Esophagus squamous epithelium (tissue), 5 donors: ENCODE results near the gene RASSF3. TPM values are rescaled to one million over a fixed set of nuclear protein-coding genes. Genes with fewer than 3 reads are reported as not detected.

Experiments
- DNase-seq: peaks from one replicate; lab custom pipeline; 2025; lab: John Stamatoyannopoulos, UW
- H3K27ac ChIP-seq, 4 donors: fragments of 200-600 bp; sonication (generic); one replicate each; pipeline ENCODE4 v1.5.1; 2016 to 2019; ENCODE audit warnings: mild to moderate bottlenecking in 1 of 4
- H3K27me3 ChIP-seq, 4 donors: fragments of 200-600 bp; sonication (generic); 1 replicate in 3 of 4; 2 replicates in 1 of 4; pipeline versions ENCODE4 v1.5.1 to v1.6.0; 2017 to 2021; ENCODE audit warnings: antibody characterized with exemption in 1 of 4
- H3K36me3 ChIP-seq, 3 donors: fragments of 200-600 bp; sonication (generic); one replicate each; pipeline ENCODE4 v1.5.1; 2016 to 2019
- H3K4me1 ChIP-seq, 3 donors: fragments of 200-600 bp; sonication (generic); one replicate each; pipeline ENCODE4 v1.5.1; 2017 to 2019
- H3K4me3 ChIP-seq, 4 donors: fragments of 200-600 bp; sonication (generic); 1 replicate in 3 of 4; 2 replicates in 1 of 4; pipeline ENCODE4 v1.5.1; 2016 to 2019; ENCODE audit warnings: mild to moderate bottlenecking in 2 of 4, moderate library complexity in 1 of 4
- H3K9me3 ChIP-seq, 3 donors: fragments of 200-600 bp; sonication (generic); one replicate each; pipeline ENCODE4 v1.5.1; 2016 to 2019
- CTCF ChIP-seq, 6 experiments: fragments of 450-650 bp in 4 of 6; fragments of 200-600 bp in 2 of 6; sonication (generic) in 2 of 6; IDR thresholded peaks; one replicate each; pipeline ENCODE4 v1.5.1; 2016 to 2019; ENCODE audit warnings: antibody characterized with exemption in 6 of 6, mild to moderate bottlenecking in 4 of 6, moderate library complexity in 4 of 6
- POLR2A ChIP-seq, 4 donors: fragments of 450-650 bp; IDR thresholded peaks; one replicate each; pipeline ENCODE4 v1.6.1; 2017; ENCODE audit warnings: antibody characterized with exemption in 4 of 4, mild to moderate bottlenecking in 4 of 4, moderate library complexity in 3 of 4
- WGBS, 2 donors: methylation state at CpG; one replicate each; pipeline ENCODE4 v1.1.5; 2018; 5-methylcytosine and 5-hydroxymethylcytosine counted together
- intact Hi-C: fragments of 100-400 bp; cut with DNase I; formaldehyde crosslinking; loops from one replicate; pipeline ENCODE4 v1.15.0; 2022
- total RNA-seq, 4 donors: library from RNA; depleted of rRNA; stranded (reverse); fragments of >200 nt; gene quantifications; one replicate each; pipeline ENCODE4 v1.1.0, GENCODE V29; 2016
- donor health status: DM: yes; HTN: yes; CAD: no.

Gene RASSF3
- total RNA-seq, 4 donors from 2014 or later = 10.4 to 44.4 (median 15.5) TPM

GRCh38 chr12:64680235-64680634 lies 69.9 kb downstream of the RASSF3 start:
- peaks cover 0 to 3% (median 0%) of the 10 kb centered on the region in 3 donors for H3K36me3 ChIP-seq
- TF ChIP-seq POLR2A (IDR thresholded peaks at IDR 0.05) (no peak), CTCF (IDR thresholded peaks at IDR 0.05) (no peak)
- H3K4me3 ChIP-seq = peak overlapping the region in 2 of 4 donors; percentile 15 to 42
- H3K27me3 ChIP-seq = no peaks in the 10 kb centered on the region
- no peaks in the 10 kb centered on the region for H3K9me3 ChIP-seq
- 27 to 62% methylated on average over 4 of the region's 4 CpGs for WGBS, 2 donors
- H3K27ac ChIP-seq = peak overlapping the region; percentile 59 to 89 (median 88)
- intact Hi-C loops = no loop called here
- peaks cover 5 to 84% (median 51%) of the 10 kb centered on the region in 3 donors for H3K4me1 ChIP-seq
- no peak for DNase-seq

- H3K27ac ChIP-seq = peak overlapping the region in 3 of 4 donors; percentile 49 to 88 (median 67)
- WGBS, 2 donors = 80 to 96% methylated on average over 4 to 5 of the region's 5 CpGs
Measured at GRCh38 chr12:64681200-64682052, 71.1 kb downstream of the RASSF3 start.

GRCh38 chr12:64682572-64683277 lies 72.4 kb downstream of the RASSF3 start:
- Histone ChIP-seq H3K9me3 (no peaks in the 10 kb centered on the region), H3K36me3 (peaks cover 0 to 28% (median 0%) of the 10 kb centered on the region in 3 donors), H3K27ac (peak overlapping the region in 3 of 4 donors; percentile 44 to 88 (median 49)), H3K4me1 (peaks cover 5 to 66% (median 35%) of the 10 kb centered on the region in 3 donors), H3K4me3 (no peak overlapping the region), H3K27me3 (no peaks in the 10 kb centered on the region)
- no peak for TF ChIP-seq POLR2A (IDR thresholded peaks at IDR 0.05)
- no peak for TF ChIP-seq CTCF (IDR thresholded peaks at IDR 0.05)
- intact Hi-C loops = no loop called here
- 57 to 61% methylated on average over 5 to 6 of the region's 6 CpGs for WGBS, 2 donors
- DNase-seq = no peak

More at GRCh38 chr12:64681200-64682052, 71.1 kb downstream of the RASSF3 start:
- intact Hi-C loops = no loop called here
- Histone ChIP-seq H3K9me3 (no peaks in the 10 kb centered on the region), H3K4me3 (no peak overlapping the region), H3K27me3 (no peaks in the 10 kb centered on the region), H3K4me1 (peaks cover 5 to 73% (median 42%) of the 10 kb centered on the region in 3 donors), H3K36me3 (peaks cover 0 to 15% (median 0%) of the 10 kb centered on the region in 3 donors)
- no peak for DNase-seq
- TF ChIP-seq POLR2A (IDR thresholded peaks at IDR 0.05) = no peak
- TF ChIP-seq CTCF (IDR thresholded peaks at IDR 0.05) = no peak

GRCh38 chr12:64683816-64684543 lies 73.7 kb downstream of the RASSF3 start:
- TF ChIP-seq CTCF (IDR thresholded peaks at IDR 0.05) = no peak
- TF ChIP-seq POLR2A (IDR thresholded peaks at IDR 0.05) = no peak
- peaks cover 5 to 64% (median 27%) of the 10 kb centered on the region in 3 donors for H3K4me1 ChIP-seq

More at GRCh38 chr12:64683816-64684543, 73.7 kb downstream of the RASSF3 start:
- H3K36me3 ChIP-seq = peaks cover 0 to 40% (median 0%) of the 10 kb centered on the region in 3 donors
- H3K27ac ChIP-seq = peak overlapping the region in 1 of 4 donors; percentile 10
- intact Hi-C loops = no loop called here
- whole genome bisulfite sequencing, 2 donors = 80 to 87% methylated on average over 10 of the region's 10 CpGs
- DNase-seq = no peak
- H3K4me3 ChIP-seq = no peak overlapping the region
- H3K9me3 ChIP-seq = no peaks in the 10 kb centered on the region
- no peaks in the 10 kb centered on the region for H3K27me3 ChIP-seq
